ENCODE data around the gene LPIN3.

Gene LPIN3

GRCh38 chr20:41394931-41395666 is 54.5 kb downstream of the LPIN3 start:
- DNase-seq: no peak

DNA sequence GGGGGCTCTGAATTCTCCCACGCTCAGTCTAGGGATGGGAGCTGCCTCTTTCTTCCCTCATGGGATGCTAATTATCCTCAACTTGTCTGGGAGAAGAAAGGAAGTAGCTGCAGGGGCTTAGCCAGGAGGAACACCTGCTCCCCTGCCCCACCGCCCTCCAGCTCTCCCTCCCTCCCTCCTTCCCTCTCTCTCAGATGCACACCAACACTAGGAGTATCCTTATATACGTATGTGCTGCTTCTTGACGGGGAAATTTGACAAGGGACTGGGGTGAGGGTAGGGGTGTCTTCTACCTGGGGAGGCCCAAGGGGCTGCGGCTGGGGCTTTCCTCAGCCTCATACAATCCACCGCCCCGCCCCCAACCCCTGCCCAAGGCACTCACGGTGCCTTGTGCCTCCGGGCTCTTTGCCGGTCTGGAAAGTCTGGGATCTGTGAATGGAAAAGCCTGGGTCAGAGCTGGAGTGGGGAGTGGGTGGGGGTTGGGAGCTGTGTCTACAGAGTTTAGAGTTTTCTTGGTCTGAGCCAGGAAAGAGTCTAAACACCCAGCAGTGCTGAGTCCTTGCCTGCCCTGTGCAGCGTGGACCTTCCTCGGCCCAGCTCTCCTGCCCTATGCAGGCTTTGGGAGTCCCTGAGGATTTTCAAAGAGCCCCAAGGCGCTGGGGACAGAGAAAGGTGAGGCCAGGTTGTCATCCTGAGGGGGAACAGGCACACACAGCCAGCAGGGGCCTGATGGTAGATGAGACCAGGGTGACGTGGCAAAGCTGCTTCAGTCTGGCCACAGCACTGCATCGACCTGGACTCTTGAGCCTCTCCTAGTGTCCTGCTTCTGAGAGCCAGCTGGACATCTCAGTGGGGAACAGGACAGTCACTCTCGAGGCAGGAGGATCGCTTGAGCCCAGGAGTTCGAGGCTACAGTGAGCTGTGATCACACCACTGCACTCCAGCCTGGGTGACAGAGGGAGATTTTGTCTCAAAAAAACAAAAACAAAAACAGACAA is 55.3 kb downstream of the LPIN3 start:
- DNase-seq: no peak

DNA sequence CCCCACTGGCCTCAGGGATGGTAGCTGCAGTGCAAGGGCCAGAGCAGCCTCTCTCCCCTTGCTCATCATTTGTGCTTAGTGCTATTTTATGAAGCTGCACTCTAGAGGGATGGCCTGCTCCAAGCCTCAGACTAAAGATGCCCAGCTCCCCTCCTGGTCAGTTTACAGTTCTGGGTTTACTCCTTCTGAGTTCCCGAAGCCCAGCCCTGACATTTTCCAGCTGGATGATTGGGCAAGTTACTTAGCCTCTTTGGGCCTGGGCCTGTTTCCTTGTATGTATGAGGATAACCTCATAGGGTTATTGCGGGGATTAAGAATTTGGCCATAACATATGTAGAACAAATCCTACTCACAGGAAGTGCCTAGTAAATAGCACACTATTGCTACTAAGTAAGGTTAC is 57.8 kb downstream of the LPIN3 start:
- no peak for DNase-seq

DNA sequence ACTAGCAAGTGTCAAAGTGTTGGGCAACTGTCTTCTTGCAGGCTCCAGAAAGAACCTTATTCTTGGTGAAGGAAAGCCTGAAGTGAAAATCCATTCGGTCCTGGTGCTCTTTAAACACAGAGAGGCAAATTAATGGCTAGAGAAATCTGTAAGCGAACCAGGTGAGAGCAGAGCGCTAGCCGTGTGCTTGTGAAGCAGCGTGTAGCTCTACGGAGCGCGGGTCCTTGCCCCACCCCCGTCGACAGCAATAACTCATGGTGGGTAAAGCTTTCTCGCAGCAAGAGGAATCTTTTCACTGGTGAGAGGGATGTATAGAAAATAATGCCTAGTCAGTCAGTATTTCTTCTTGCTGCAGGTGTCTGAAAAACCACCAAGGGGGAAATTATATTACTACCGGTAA is 63.0 kb downstream of the LPIN3 start:
- DNase-seq: no peak

- DNase-seq: no peak
Observed at GRCh38 chr20:41405436-41405835, 64.8 kb downstream of the LPIN3 start.

GRCh38 chr20:41406353-41406752 is 65.7 kb downstream of the LPIN3 start:
- no peak for DNase-seq

GRCh38 chr20:41406896-41407444 is 66.3 kb downstream of the LPIN3 start:
- DNase-seq: no peak

- DNase-seq: no peak
Observed at GRCh38 chr20:41407607-41408006, 67.0 kb downstream of the LPIN3 start.

DNA sequence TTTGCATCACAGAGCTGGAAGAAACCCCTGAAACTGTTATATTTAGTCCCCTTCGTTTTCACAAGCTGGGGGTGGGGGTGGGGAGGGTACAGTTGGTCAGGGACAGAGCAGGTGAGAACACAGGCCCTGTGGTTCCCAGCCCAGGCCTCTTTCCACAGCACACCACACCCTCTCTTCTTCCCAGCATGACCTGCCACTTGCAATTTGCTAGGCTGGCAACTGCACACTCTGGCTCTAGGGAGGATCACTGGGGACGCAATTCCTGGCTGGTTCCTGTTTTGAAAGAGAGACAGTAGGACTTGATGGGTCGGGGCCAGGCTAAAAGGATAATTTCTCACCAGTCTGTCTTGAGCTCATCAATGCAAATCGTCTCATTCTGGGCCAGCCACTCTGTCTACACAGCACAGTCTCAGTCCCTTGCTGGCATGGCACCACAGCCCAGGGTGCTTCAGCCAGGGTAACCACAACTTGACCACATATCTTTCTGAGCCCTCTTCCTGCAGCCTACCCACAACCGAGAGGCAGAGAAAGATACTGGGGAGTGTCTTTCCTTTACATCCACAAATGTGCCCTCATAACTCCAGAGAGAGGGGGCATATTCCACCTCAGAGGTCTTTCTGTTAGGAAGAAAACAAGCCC is 67.7 kb downstream of the LPIN3 start:
- no peak for DNase-seq

DNA sequence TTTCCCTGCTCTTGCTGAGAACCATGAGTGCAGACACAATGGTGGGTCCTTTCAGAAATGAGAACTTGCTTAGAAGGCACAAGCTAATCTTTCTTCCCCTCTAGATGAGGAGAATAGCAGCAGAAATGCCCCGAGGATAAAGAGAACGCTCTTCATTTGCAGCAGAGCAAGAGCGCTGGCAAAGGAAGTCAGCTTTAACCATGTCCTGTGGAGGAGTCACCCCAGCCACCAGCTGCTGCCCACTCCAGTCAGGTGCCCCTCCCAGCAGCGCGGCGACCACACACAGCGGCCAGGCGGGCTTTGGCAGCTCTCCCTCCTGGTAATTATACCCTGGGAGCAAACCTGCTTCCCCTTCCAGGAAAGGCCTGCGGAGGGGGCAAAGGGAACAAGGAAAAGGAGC is 68.4 kb downstream of the LPIN3 start:
- no peak for DNase-seq
